GM18867 (cell line): ENCODE data around the gene ARMC6.
"Not testable (repeated sequence)": the region's sequence is repeated elsewhere in the genome, so short reads cannot be mapped to it uniquely, and the experiment has no call there.

Experiments used
- ATAC-seq: cut with Tn5 transposase; IDR thresholded peaks from one replicate; pipeline ENCODE4 v1.9.1; 2021; ENCODE audit warnings: mild to moderate bottlenecking, moderate library complexity; ENCODE audit not compliant: unreplicated experiment

ARMC6 gene

DNA sequence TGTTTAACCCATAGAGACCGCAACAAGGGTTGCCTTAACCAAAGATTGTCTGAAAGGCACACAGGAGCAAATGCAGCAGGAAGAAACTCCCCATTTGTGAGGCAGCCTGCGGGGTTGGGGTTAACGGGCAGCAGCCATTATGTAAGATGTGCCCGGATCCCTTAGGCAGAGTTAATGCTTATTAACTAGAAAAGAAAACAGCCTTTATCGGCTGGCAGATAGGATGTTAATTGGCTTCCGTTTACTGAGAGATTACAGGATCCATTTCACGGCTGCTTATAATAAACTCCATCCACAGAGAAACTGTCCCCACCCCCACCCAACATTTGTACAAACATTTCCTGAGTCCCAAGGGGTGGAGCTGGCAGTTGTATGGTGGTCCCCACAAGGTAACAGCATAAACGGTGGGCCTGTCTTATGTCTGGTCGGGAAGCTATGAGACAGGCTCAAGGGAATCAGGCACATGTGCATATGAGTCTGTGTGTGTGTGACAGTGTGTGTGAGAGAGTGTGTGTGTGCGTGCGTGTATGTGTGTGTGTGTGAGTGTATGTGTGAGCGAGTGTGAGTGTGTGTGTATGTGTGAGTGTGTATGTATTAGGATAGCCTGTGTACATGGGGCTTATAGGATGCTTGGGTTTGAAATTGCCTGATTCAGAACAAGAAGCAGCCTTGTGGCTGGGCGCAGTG, 40.9 kb downstream of the ARMC6 start:
- ATAC-seq, result no peak

DNA sequence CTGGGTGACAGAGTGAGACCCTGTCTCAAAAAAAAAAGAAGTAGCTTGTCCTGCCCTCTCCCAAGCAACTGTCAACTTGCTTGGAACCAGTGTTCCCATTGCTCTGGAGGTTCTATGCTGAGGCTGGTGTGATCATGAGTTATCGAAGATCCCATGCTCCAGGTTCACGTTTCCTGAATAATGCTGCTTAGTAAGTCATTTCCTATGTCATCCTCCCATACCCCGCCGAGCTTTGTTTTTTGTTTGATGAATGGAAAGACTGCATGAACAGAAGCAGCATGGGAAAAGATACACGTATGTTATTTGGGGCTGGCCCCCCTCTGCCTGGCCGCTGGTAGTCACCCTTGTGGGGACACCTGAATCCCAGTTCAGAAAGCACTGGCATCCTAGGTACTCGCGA, 41.7 kb downstream of the ARMC6 start:
- ATAC-seq, result no peak

DNA sequence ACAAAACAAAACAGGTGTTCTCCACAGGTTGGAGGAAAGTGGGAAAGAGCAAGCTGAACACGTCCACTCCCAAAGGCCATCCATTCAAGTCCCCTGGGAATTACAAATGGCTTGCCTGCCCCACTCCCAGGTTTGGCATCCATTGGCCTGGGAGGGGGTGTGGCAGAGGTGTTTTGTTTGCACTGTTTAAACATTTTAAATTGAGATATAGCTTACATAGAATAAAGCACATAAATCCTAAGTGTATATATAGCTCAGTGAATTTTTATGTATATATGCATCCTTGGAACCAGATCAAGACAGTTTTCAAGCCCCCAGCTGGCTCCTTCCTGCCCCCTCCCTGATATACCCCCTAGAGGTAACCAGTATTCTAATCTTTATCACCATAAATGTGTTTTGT, 43.1 kb downstream of the ARMC6 start:
- ATAC-seq, result no peak

DNA sequence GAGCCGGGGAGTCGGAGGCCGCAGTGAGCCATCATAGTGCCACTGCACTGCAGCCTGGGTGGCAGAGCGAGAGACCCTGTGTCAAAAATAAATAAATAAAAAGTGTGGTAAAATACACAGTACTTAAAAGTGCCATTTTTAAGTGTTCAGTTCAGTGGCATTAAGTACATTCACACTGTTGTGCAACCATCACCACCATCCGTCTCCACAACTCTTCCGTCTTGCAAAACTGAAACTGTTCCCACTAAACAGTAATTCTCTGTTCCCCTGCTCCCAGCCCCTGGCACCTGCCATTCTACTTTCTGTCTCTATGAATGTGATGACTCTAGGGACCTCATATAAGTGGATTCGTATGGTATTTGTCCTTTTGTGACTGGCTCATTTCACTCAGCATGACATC, 43.7 kb downstream of the ARMC6 start:
- no peak for ATAC-seq

DNA sequence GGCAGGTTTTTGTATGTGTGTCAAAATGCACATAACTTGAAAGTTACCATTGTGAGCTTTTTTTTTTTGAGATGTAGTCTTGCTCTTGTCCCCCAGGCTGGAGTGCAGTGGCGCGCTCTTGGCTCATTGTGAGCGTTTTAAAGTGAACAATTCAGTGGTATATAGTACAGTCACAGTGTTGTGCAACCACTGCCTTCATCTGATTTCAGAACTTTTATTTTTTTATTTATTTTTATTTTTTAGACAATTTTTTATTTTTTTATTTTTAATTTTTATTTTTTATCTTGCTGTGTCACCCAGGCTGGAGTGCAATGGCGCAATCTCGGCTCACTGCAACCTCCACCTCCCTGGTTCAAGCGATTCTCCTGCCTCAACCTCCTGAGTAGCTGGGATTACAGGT, 45.4 kb downstream of the ARMC6 start:
- ATAC-seq, result no peak

DNA sequence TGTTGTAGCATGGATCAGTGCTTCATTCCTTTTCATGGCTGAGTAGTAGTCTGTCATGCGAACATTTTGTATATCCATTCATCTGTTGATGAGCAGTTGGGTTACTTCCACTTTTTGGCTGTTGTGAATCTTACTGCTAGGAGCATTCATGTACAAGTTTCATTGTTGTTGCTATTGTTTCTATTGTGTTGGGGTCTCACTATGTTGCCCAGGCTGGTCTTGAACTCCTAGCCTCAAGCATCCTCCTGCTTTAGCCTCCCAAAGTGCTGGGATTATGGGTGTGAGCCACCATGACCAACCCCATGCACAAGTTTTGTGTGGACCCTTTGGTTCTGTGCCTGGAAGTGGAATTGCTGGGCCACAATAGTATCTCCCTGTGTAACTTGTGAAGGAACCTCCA, 46.2 kb downstream of the ARMC6 start:
- no peak for ATAC-seq

DNA sequence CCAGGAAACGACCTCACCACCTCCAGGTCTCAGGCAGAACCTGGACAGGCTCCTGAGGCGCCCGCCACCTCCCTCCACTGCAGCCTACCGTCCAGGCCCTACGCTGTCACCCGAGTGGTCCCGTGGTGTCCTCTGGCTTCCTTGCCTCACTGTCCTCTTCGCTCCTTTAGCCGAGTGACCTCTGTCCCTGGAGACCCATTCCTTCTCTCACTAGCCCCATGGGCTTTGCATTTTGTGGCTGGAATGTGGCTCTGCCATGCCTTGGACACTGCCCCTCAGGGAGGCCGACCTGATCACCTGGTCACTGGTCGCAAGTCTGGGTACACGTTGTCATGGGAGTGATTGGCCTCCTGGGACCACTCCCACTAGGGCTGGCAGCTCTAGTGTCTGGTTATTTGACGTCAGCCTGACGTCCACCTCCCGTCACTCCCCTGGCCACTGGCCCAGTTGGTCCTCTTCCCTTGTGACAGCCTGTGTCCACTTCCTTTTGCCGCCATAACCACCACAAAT, 48.3 kb downstream of the ARMC6 start:
- ATAC-seq, result no peak

DNA sequence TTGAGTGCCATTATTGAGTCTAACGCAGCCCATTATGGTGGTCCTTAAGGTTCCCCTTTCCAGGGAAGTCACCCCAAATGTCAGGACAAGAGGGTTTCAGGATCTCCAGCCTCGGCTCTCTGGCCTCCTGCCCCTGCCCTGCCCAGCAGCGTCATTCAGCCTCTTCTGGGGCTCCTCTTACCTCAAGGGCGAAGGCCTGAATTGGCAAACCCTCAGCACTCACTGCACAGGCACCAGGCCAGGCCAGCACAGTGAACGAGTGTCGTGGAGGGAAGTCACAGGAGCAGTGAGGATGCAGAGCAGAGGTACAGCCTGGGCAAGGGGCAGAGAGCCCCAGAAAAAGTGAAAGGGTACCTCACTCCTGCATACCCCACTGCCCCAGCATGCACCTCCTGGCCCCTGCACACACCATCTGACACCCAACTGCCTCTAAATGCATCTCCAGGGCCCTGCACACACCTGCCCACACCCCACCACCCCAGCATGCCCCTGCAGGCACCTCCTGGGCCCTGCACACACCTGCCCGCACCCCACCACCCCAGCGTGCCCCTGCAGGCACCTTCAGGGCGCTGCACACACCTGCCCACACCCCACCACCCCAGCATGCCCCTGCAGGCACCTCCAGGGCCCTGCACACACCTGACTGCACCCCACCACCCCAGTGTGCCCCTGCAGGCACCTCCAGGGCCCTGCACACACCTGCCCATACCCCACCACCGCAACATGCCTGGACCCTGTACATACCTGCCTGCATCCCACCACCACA, 50.2 kb downstream of the ARMC6 start:
- ATAC-seq, result no peak

DNA sequence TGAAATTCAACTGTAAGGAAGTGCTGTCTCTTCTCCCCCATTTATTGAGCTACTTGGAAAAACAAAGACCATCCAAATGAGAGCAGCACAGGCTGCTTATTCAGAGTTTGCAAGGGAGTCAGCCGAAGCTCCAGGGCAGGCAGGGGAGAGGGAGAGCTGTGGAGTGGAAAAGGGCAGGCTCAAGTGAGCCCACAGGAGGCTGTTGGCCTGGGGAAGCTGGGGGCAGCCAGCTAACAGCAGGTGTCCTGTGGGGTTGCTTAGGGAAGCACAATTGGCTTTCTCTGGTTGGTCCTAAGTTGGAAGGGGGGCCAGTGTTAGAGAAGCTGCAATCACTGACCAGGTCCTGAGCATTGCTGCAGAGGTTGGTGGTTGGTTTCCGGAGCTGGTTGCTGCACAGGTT, 54.3 kb downstream of the ARMC6 start:
- ATAC-seq, result no peak

DNA sequence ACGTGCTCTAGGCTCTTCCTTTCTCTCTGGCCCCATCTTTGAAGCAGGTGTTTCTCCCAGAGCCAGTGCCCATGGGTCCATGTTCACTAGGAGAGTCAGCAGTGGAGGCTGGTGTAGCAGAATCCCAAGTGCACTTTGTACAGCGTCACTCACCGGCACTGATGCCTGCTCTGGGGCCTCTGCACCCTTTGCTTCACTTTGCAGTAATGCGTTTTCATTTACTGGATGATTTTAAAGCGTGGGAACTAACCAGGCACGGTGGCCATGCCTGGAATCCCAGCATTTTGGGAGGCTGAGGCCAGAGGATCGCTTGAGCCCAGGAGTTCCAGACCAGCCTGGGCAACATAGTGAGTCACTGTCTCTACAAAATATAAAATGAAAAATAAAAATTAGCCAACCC, 61.1 kb downstream of the ARMC6 start:
- ATAC-seq, result no peak

DNA sequence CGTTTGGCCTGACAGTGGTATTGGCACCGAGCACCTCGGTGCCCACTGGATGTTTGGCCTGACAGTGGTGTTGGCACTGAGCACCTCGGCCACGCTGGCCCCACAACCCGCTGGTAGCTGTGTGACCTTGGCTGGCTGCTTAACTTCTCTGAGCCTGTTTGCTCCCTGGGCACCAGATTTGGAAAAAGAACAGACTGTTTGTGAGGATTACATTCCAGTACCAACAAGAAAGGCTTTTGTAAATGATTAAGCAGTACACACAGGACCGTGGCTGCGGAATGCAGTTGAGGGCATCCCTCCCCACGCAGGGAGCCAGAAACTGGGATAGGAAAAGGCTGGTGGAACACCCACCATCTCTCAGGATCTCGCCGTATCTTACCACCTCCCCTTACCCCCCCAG, 62.3 kb downstream of the ARMC6 start:
- no peak for ATAC-seq

DNA sequence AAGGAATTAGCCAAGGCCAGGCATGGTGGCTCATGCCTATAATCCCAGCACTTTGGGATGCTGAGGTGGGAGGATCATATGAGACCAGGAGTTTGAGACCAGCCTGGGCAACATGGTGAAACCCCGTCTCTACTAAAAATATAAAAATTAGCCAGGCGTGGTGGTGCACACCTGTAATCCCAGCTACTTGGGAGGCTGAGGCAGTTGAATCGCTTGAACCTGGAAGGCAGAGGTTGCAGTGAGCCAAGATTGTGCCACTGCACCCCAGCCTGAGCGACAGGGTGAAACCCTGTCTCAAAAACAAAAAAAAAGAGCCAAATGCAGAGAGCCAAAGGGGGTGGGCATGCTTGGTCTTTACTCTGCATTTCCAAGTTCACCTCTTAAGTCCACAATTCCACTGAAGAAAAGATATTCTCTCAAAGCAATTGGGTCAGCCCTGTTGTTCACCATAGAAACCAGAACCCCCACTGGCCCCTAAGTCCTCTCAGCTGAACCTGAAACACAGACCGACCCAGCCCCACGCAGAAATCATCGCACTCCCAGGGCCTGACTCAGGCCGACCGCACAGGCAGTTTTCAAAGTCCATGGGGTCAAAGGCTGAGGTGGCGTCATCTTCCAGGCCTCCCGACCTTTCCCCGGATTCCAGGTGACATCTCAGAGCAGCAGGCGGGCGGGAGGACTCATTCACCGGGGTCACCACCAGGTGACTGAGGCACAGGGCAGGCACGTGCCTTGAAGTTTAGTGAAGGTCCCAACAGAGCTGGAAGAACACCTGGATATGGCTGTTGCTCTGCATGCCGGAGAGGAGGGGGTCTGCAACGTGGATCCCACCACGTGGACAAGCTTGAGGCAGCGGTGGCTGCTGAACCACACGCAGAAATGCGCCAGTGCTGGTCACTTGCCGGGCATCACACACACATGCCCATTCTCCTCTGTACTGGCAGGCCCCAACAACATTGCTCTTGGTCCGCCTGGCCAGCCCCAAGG, 63.5 kb downstream of the ARMC6 start:
- no peak for ATAC-seq

DNA sequence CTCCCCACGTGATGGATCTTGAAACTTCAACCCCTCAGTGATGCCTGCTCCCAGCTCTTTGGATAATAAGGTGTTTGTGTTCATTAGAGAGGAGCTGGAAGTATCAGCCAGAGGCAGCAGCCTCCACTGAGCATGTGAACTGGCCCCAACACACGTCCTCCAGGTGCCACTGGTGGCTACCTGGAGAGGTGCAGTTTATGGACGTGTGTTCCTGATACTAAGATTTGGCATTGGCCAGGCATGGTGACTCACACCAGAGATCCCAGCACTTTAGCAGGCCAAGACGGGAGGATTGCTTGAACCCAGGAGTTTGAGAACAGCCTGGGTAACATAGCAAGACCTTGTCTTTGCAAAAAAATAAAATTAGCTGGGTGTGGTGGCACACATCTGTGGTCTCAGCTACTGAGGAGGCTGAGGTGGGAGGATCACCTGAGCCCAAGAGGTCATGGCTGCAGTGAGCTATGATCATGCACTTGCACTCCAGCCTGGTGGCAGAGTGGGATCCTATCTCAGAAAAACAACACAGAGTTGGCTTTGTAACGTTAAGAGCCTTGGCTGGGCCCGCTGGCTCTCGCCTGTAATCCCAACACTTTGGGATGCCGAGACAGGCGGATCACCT, 64.8 kb downstream of the ARMC6 start:
- ATAC-seq, result no peak

DNA sequence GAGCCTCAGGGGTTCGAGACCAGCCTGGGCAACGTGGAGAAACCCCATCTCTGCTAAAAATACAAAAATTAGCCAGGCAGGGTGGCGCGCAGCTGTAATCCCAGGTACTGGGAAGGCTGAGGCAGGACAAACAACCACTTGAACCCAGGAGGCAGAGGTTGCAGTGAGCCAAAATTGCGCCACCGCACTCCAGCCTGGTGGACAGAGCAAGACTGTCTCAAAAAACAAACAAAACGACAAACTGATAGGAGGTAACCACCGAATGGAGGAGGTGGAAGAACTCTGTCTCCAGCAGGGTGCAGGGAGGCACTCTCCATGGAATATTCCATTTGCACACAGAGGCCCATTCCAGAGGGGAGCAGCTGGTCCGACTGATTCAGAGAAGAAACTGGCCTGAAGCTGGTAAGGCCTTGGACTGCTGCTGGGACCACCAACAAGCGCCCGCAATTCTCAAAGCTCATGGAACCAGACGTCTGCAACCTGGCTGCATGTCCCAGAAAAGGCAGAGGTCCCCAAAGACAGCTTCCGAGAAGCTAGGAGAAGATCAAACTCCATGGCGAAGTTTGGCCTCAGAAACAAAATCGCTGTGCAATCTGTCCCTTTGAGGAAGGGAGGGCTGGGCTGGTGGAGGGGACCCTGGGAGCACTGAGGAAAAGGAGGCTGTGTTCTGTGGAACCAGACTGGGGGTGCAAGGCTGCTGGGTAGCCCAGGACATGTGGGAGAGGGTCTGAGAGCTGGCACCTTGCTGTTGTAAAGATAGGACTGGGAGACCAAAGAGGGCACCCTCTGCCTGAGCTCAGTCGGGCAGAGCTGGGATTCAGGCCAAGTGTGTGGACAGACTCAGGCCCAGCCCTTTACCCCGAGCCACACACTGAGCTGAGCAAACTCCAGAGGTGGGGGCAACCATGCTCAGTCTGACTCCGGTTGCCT, 65.6 kb downstream of the ARMC6 start:
- no peak for ATAC-seq

DNA sequence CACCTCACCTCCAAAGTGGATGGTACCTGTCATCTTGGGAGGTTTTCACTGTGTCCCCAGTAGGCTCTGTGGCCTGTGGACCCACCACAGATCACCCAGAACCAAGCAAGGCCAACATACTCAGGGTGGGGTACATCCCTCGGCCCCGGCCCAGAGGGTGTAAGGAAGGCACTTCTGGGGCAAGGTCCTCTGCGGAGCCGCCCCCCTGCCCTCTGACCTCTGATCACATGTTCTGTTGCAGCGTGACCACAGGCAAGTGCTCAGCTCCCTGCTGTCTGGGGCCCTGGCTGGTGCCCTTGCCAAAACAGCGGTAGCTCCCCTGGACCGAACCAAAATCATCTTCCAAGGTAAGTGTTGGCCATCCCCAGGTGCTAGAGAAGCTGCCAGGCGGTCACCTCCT, 68.1 kb downstream of the ARMC6 start:
- ATAC-seq, result no peak

DNA sequence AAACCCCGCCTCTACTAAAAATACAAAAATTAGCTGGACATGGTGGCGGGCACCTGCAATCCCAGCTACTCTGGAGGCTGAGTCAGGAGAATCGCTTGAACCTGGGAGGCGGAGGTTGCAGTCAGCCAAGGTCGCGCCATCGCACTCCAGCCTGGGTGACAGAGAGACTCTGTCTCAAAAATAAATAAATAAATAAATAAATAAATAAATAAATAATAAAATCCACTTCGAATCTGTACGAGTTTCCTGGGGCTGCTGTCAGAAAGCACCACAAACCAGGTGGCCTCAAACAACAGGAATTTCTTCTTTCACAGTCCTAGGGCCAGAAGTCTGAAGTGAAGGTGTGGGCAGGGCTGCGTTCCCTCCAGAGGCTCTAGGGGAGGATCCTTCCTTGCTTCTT, 69.2 kb downstream of the ARMC6 start:
- not testable (repeated sequence) for ATAC-seq

DNA sequence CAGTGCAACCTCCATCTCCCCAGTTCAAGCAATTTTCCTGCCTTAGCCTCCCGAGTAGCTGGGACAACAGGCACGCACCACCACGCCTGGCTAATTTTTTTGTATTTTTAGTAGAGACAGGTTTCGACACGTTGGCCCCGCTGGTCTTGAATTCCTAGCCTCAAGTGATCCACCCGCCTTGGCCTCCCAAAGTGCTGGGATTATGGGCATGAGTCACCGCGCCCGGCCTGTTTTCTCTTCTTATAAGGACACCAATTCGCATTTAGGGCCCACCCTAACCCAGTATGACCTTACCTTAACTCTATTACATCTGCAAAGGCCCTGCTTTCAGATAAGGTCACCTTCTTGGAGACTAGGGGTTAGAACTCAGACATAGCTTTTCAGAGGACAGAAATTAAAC, 69.8 kb downstream of the ARMC6 start:
- no peak for ATAC-seq

DNA sequence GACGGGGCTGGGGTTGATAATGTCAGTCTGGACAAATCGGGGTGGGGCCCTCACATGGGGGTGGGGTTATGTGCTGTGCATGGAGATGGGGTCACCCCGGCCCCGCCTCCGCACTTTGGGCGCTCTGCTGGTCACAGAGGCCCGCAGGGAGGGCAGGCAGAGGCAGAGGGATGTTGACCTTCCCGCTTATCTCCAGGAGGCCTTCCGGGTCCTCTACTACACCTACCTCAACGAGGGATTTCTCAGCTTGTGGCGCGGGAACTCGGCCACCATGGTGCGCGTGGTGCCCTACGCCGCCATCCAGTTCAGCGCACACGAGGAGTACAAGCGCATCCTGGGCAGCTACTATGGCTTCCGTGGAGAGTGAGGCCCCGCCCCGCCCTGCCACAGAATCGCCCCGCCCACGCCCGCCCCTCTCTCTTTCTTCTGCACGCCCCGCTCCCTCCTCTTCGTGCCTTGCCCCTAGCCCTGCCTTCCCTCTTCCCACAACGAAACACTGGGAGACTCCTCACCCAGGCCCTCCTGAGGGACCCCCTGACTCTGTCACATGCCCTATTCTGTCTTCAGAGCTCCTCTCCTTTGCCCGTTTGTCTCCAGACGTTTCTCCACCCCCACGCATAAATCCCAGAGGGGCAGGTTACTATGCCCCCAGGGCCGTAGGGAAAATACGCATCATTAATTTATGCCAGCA, 72.1 kb downstream of the ARMC6 start:
- ATAC-seq, result no peak

DNA sequence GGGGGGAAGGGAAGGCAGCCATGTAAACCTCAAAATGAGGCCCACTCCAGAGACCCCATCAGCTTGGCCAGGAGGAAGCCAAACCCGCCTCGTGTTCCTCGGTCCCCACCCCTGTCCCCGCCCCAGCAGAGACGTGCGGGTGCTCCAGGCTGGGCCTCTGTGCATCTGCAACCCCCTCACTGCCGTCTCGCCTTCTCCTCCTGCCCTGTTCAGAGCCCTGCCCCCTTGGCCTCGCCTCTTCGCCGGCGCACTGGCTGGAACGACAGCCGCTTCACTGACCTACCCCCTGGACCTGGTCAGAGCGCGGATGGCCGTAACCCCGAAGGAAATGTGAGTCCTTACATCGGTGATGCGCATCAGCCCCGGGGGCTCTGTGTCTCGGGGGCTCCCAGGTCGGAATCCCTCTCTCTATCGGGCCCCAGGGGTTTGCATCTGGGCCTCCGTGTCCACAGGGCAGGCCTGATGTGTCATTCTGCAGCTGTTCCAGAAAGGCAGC, 72.7 kb downstream of the ARMC6 start:
- no peak for ATAC-seq
